Esophagus squamous epithelium (tissue), 5 donors: ENCODE measurements around the gene DLK2. TPM values are rescaled to one million over a fixed set of nuclear protein-coding genes. Genes with fewer than 3 reads are reported as not detected.
"Not testable (repeated sequence)": the region's sequence is repeated elsewhere in the genome, so short reads cannot be mapped to it uniquely, and the experiment has no call there.

Experiments used
- DNase-seq: peaks from one replicate; lab custom pipeline; 2025; lab: John Stamatoyannopoulos, UW
- H3K27ac ChIP-seq, 4 donors: fragments of 200-600 bp; sonication (generic); one replicate each; pipeline ENCODE4 v1.5.1; 2016 to 2019; ENCODE audit warnings: mild to moderate bottlenecking in 1 of 4
- H3K27me3 ChIP-seq, 4 donors: fragments of 200-600 bp; sonication (generic); 1 replicate in 3 of 4; 2 replicates in 1 of 4; pipeline versions ENCODE4 v1.5.1 to v1.6.0; 2017 to 2021; ENCODE audit warnings: antibody characterized with exemption in 1 of 4
- H3K36me3 ChIP-seq, 3 donors: fragments of 200-600 bp; sonication (generic); one replicate each; pipeline ENCODE4 v1.5.1; 2016 to 2019
- H3K4me1 ChIP-seq, 3 donors: fragments of 200-600 bp; sonication (generic); one replicate each; pipeline ENCODE4 v1.5.1; 2017 to 2019
- H3K4me3 ChIP-seq, 4 donors: fragments of 200-600 bp; sonication (generic); 1 replicate in 3 of 4; 2 replicates in 1 of 4; pipeline ENCODE4 v1.5.1; 2016 to 2019; ENCODE audit warnings: mild to moderate bottlenecking in 2 of 4, moderate library complexity in 1 of 4
- H3K9me3 ChIP-seq, 3 donors: fragments of 200-600 bp; sonication (generic); one replicate each; pipeline ENCODE4 v1.5.1; 2016 to 2019
- CTCF ChIP-seq, 6 experiments: fragments of 450-650 bp in 4 of 6; fragments of 200-600 bp in 2 of 6; sonication (generic) in 2 of 6; IDR thresholded peaks; one replicate each; pipeline ENCODE4 v1.5.1; 2016 to 2019; ENCODE audit warnings: antibody characterized with exemption in 6 of 6, mild to moderate bottlenecking in 4 of 6, moderate library complexity in 4 of 6
- POLR2A ChIP-seq, 4 donors: fragments of 450-650 bp; IDR thresholded peaks; one replicate each; pipeline ENCODE4 v1.6.1; 2017; ENCODE audit warnings: antibody characterized with exemption in 4 of 4, mild to moderate bottlenecking in 4 of 4, moderate library complexity in 3 of 4
- WGBS, 2 donors: methylation state at CpG; one replicate each; pipeline ENCODE4 v1.1.5; 2018; 5-methylcytosine and 5-hydroxymethylcytosine counted together
- intact Hi-C: fragments of 100-400 bp; cut with DNase I; formaldehyde crosslinking; loops from one replicate; pipeline ENCODE4 v1.15.0; 2022
- total RNA-seq, 4 donors: library from RNA; depleted of rRNA; stranded (reverse); fragments of >200 nt; gene quantifications; one replicate each; pipeline ENCODE4 v1.1.0, GENCODE V29; 2016
- donor health status: DM: yes; HTN: yes; CAD: no.

Gene DLK2
- total RNA-seq, 4 donors from 2014 or later: 8.3 to 24.8 (median 12.6) TPM

GRCh38 chr6:43465948-43466347, 10.6 kb upstream of the DLK2 start:
- DNase-seq: no peak
- H3K4me3 ChIP-seq: no peak overlapping the region
- TF ChIP-seq CTCF (IDR thresholded peaks at IDR 0.05) (no peak), POLR2A (IDR thresholded peaks at IDR 0.05) (no peak)
- no peaks in the 10 kb centered on the region for H3K9me3 ChIP-seq
- H3K27ac ChIP-seq: no peak overlapping the region
- 50 to 58% methylated on average over 2 of the region's 2 CpGs for WGBS, 2 donors
- H3K4me1 ChIP-seq: peaks cover 0 to 11% (median 4%) of the 10 kb centered on the region in 3 donors
- H3K27me3 ChIP-seq: peaks cover 0 to 92% (median 0%) of the 10 kb centered on the region in 4 donors
- H3K36me3 ChIP-seq: no peaks in the 10 kb centered on the region
- intact Hi-C loops: no loop called here

- Histone ChIP-seq H3K27me3 (peaks cover 0 to 97% (median 0%) of the 10 kb centered on the region in 4 donors), H3K27ac (no peak overlapping the region), H3K9me3 (no peaks in the 10 kb centered on the region), H3K4me1 (peaks cover 0 to 5% (median 4%) of the 10 kb centered on the region in 3 donors), H3K4me3 (no peak overlapping the region), H3K36me3 (no peaks in the 10 kb centered on the region)
- no peak for TF ChIP-seq CTCF (IDR thresholded peaks at IDR 0.05)
- TF ChIP-seq POLR2A (IDR thresholded peaks at IDR 0.05): no peak
- intact Hi-C loops: no loop called here
- 86 to 92% methylated on average over 6 to 8 of the region's 8 CpGs for WGBS, 2 donors
- DNase-seq: no peak
Observed at GRCh38 chr6:43464337-43464736, 9.0 kb upstream of the DLK2 start.

GRCh38 chr6:43461936-43462335, 6.6 kb upstream of the DLK2 start:
- Histone ChIP-seq H3K27ac (no peak overlapping the region), H3K4me1 (no peaks in the 10 kb centered on the region), H3K27me3 (peaks cover 0 to 99% (median 0%) of the 10 kb centered on the region in 4 donors), H3K4me3 (no peak overlapping the region), H3K9me3 (no peaks in the 10 kb centered on the region), H3K36me3 (no peaks in the 10 kb centered on the region)
- TF ChIP-seq POLR2A (IDR thresholded peaks at IDR 0.05): no peak
- TF ChIP-seq CTCF (IDR thresholded peaks at IDR 0.05): no peak
- no peak for DNase-seq
- 73 to 78% methylated on average over 5 of the region's 5 CpGs for WGBS, 2 donors
- intact Hi-C loops: no loop called here

- intact Hi-C loops: no loop called here
- no peak for DNase-seq
- TF ChIP-seq CTCF (IDR thresholded peaks at IDR 0.05): no peak
- TF ChIP-seq POLR2A (IDR thresholded peaks at IDR 0.05): no peak
- Histone ChIP-seq H3K4me3 (no peak overlapping the region), H3K36me3 (no peaks in the 10 kb centered on the region), H3K9me3 (no peaks in the 10 kb centered on the region), H3K4me1 (peaks cover 5 to 14% (median 6%) of the 10 kb centered on the region in 3 donors), H3K27ac (no peak overlapping the region), H3K27me3 (peaks cover 0 to 99% (median 4%) of the 10 kb centered on the region in 4 donors)
- 94 to 100% methylated on average over 1 to 4 of the region's 4 CpGs for WGBS, 2 donors
Observed at GRCh38 chr6:43460032-43460431, 4.7 kb upstream of the DLK2 start.

GRCh38 chr6:43459535-43459934, 4.2 kb upstream of the DLK2 start:
- H3K27ac ChIP-seq: no peak overlapping the region
- H3K4me1 ChIP-seq: peaks cover 6 to 19% (median 9%) of the 10 kb centered on the region in 3 donors
- H3K36me3 ChIP-seq: no peaks in the 10 kb centered on the region
- TF ChIP-seq CTCF (IDR thresholded peaks at IDR 0.05) (no peak), POLR2A (IDR thresholded peaks at IDR 0.05) (no peak)
- 50 to 73% methylated on average over 1 of the region's 1 CpG for WGBS, 2 donors
- no peaks in the 10 kb centered on the region for H3K9me3 ChIP-seq
- DNase-seq: no peak
- no peak overlapping the region for H3K4me3 ChIP-seq
- H3K27me3 ChIP-seq: peaks cover 0 to 99% (median 4%) of the 10 kb centered on the region in 4 donors
- intact Hi-C loops: no loop called here

- H3K36me3 ChIP-seq, H3K9me3 ChIP-seq, intact Hi-C loops, H3K4me3 ChIP-seq, DNase-seq, H3K27ac ChIP-seq: not testable (repeated sequence)
- H3K4me1 ChIP-seq: peaks cover 6 to 30% (median 9%) of the 10 kb centered on the region in 3 donors
- WGBS, 2 donors: 92 to 95% methylated on average over 5 to 6 of the region's 15 CpGs
- H3K27me3 ChIP-seq: peaks cover 0 to 87% (median 4%) of the 10 kb centered on the region in 4 donors
Observed at GRCh38 chr6:43458154-43458553, 2.8 kb upstream of the DLK2 start.
